Measurements from ENCODE around the gene DNAAF8. TPM values are rescaled to one million over a fixed set of nuclear protein-coding genes. Genes with fewer than 3 reads are reported as not detected.

The DNAAF8 gene
- total RNA-seq, 1 donor from 2014 or later = 0.96 TPM

DNA sequence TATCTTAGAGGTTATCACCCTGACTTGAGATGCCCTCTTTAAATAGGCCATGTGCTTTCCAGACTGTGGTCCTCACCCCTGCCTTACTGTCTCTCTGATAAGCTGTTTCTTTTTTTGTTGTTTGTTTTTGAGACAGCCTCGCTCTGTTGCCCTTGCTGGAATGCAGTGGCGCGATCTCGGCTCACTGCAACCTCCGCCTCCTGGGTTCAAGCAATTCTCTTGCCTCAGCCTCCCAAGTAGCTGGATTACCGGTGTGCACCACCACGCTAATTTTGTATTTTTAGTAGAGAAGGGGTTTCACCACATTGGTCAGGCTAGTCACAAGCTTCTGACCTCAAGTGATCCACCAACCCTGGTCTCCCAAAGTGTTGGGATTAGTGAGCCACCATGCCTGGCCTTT lies 54.6 kb downstream of the DNAAF8 start:
- TF ChIP-seq, protein P1, sequence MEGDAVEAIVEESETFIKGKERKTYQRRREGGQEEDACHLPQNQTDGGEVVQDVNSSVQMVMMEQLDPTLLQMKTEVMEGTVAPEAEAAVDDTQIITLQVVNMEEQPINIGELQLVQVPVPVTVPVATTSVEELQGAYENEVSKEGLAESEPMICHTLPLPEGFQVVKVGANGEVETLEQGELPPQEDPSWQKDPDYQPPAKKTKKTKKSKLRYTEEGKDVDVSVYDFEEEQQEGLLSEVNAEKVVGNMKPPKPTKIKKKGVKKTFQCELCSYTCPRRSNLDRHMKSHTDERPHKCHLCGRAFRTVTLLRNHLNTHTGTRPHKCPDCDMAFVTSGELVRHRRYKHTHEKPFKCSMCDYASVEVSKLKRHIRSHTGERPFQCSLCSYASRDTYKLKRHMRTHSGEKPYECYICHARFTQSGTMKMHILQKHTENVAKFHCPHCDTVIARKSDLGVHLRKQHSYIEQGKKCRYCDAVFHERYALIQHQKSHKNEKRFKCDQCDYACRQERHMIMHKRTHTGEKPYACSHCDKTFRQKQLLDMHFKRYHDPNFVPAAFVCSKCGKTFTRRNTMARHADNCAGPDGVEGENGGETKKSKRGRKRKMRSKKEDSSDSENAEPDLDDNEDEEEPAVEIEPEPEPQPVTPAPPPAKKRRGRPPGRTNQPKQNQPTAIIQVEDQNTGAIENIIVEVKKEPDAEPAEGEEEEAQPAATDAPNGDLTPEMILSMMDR (conservative IDR thresholded peaks at IDR 0.05) = no peak
- Mint-ChIP-seq H3K27ac (ENCODE audit: unreplicated experiment) (no peak overlapping the region), H3K36me3 (ENCODE audit: low read depth) (no peaks in the 10 kb centered on the region), H3K9me3 (no peaks in the 10 kb centered on the region), H3K27me3 (ENCODE audit: low read depth) (no peaks in the 10 kb centered on the region), H3K4me1 (no peaks in the 10 kb centered on the region), H3K4me3 (no peak overlapping the region)
- DNase-seq (ENCODE audit: low read depth, low spot score) = no peak

DNA sequence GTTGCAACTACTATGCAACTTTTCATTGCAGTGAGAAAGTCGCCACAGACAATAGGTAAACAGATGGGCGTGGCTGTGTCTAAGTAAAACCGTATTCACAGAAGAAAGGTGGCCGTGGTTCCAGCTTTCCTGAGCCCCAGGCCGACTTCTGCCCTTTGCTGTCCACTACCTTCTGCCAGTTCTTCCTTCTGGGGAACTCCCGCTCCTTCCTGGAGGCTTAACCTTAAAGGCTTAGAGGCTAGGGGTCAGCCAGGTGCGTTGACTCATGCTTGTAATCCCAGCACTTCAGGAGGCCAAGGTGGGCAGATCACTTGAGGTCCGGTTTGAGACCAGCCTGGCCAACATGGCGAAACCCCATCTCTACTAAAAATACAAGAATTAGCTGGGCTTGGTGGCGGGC lies 55.9 kb downstream of the DNAAF8 start:
- no peaks in the 10 kb centered on the region for H3K9me3 Mint-ChIP-seq
- DNase-seq (ENCODE audit: low read depth, low spot score) = no peak
- H3K27ac Mint-ChIP-seq (ENCODE audit: unreplicated experiment) = no peak overlapping the region
- no peaks in the 10 kb centered on the region for H3K27me3 Mint-ChIP-seq (ENCODE audit: low read depth)
- no peak overlapping the region for H3K4me3 Mint-ChIP-seq
- no peaks in the 10 kb centered on the region for H3K4me1 Mint-ChIP-seq
- TF ChIP-seq, protein P1 (conservative IDR thresholded peaks at IDR 0.05) = no peak
- H3K36me3 Mint-ChIP-seq (ENCODE audit: low read depth) = no peaks in the 10 kb centered on the region

DNA sequence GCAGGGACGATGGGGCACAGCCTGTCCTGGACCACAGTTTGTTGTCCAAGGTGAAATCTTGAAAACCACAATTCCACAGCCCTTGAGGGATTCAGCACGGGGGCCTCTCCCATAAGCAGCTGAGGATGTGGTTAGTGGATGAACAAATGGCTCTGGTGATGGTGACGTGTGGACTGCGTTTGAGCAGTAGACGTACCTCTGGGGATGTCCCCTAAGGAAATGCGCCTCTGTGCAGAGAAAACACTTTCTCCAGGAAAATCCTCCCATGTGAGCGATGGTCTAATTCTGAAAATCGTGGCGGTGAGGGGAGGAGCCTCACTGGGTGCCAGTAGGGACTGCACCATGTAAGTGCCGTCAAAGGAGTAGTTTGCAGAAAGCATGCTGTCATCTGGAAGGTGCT lies 56.5 kb downstream of the DNAAF8 start:
- Mint-ChIP-seq H3K36me3 (ENCODE audit: low read depth) (no peaks in the 10 kb centered on the region), H3K9me3 (no peaks in the 10 kb centered on the region), H3K4me3 (no peak overlapping the region), H3K27ac (ENCODE audit: unreplicated experiment) (peak overlapping the region; percentile 62), H3K27me3 (ENCODE audit: low read depth) (no peaks in the 10 kb centered on the region), H3K4me1 (no peaks in the 10 kb centered on the region)
- TF ChIP-seq, protein P1 (conservative IDR thresholded peaks at IDR 0.05) = no peak
- no peak for DNase-seq (ENCODE audit: low read depth, low spot score)

DNA sequence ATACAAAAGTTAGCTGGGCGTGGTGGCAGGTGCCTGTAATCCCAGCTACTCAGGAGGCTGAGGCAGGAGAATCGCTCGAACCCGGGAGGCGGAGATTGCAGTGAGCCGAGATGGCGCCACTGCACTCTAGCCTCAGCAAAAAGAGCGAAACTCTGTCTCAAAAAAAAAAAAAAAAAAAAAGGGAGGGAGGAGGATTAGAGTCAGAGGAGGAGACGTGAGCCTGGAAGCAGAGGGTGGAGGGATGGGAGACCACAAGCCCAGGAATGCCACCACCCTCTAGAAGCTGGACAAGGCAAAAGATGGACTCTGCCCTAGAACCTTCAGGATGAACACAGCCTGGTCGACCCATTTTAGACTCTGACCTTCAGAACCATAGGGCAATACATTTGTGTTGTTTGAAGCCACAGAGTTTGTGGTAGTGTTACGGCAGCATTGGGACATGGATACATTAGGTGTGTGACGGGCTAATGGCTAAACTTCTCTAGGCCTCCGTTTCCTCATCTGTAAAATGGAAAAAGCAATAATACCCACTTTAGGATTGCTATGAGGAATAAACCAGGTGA lies 58.7 kb downstream of the DNAAF8 start:
- no peak for DNase-seq (ENCODE audit: low read depth, low spot score)
- H3K4me1 Mint-ChIP-seq = no peaks in the 10 kb centered on the region
- H3K9me3 Mint-ChIP-seq = no peaks in the 10 kb centered on the region
- H3K27me3 Mint-ChIP-seq (ENCODE audit: low read depth) = no peaks in the 10 kb centered on the region
- TF ChIP-seq, protein P1 (conservative IDR thresholded peaks at IDR 0.05) = no peak
- H3K27ac Mint-ChIP-seq (ENCODE audit: unreplicated experiment) = no peak overlapping the region
- H3K4me3 Mint-ChIP-seq = no peak overlapping the region
- H3K36me3 Mint-ChIP-seq (ENCODE audit: low read depth) = no peaks in the 10 kb centered on the region

DNA sequence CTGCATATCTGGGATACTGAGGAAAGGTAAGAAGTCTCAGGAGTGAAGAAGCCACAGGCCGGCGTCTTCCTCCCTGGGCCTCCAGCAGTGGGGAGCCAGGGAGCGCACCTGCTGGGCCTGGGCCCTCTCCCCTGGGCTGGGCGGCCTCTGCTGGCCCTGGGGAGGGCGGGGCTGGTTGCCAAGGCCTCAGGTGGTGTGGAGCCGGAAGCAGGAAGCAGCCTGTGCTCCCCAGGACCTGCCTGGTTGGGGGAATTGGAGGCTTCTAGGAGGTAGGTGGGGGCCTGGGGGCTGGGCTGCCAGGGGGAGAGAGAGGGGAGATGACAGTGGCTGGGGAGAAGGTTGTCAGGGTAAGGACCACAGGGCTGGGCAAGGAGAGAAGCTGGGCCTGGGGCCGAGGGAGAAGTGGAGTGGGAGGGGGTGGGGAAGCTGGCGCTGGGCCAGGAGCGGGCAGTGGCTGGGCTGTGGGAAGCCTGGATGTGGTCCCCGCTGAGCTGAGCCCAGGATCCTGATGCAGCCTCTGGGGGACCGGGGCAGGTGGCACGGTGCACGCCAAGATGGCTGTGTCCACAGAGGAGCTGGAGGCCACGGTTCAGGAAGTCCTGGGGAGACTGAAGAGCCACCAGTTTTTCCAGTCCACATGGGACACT lies 61.0 kb downstream of the DNAAF8 start, which contains the start of gene SMIM22:
SMIM22 (plus strand) TSS at position 189 of the 647 bp plus-strand sequence; CDS start at position 555, 366 bp downstream.
- Mint-ChIP-seq H3K27me3 (ENCODE audit: low read depth) (no peaks in the 10 kb centered on the region), H3K4me1 (no peaks in the 10 kb centered on the region), H3K9me3 (no peaks in the 10 kb centered on the region), H3K4me3 (no peak within 1 kb of the TSS), H3K36me3 (ENCODE audit: low read depth) (no peaks in the 10 kb centered on the region), H3K27ac (ENCODE audit: unreplicated experiment) (no peak within 1 kb of the TSS)
- no peak for DNase-seq (ENCODE audit: low read depth, low spot score)
- TF ChIP-seq, protein P1 (conservative IDR thresholded peaks at IDR 0.05) = no peak

Measured in neural crest cell (in vitro differentiated cells).